Lung microvascular endothelial cell (primary cell): ENCODE measurements around the gene ABHD11. TPM values are rescaled to one million over a fixed set of nuclear protein-coding genes. Genes with fewer than 3 reads are reported as not detected.
"Not testable (repeated sequence)": the region's sequence is repeated elsewhere in the genome, so short reads cannot be mapped to it uniquely, and the experiment has no call there.

Experiments used
- DNase-seq, 2 donors: peaks; one replicate each; pipeline versions ENCODE4 v3.0.0 to v3.0.0-alpha.2; 2010; ENCODE audit warnings: low read depth in 2 of 2
- total RNA-seq: library from RNA; depleted of rRNA; stranded (reverse); fragments of >200 nt; gene quantifications from 2 replicates; pipeline ENCODE4 v1.2.1, GENCODE V29; 2014

Gene ABHD11, protein sequence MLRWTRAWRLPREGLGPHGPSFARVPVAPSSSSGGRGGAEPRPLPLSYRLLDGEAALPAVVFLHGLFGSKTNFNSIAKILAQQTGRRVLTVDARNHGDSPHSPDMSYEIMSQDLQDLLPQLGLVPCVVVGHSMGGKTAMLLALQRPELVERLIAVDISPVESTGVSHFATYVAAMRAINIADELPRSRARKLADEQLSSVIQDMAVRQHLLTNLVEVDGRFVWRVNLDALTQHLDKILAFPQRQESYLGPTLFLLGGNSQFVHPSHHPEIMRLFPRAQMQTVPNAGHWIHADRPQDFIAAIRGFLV
- total RNA-seq, result 5.2 and 7.2 TPM in 2 replicates

DNA sequence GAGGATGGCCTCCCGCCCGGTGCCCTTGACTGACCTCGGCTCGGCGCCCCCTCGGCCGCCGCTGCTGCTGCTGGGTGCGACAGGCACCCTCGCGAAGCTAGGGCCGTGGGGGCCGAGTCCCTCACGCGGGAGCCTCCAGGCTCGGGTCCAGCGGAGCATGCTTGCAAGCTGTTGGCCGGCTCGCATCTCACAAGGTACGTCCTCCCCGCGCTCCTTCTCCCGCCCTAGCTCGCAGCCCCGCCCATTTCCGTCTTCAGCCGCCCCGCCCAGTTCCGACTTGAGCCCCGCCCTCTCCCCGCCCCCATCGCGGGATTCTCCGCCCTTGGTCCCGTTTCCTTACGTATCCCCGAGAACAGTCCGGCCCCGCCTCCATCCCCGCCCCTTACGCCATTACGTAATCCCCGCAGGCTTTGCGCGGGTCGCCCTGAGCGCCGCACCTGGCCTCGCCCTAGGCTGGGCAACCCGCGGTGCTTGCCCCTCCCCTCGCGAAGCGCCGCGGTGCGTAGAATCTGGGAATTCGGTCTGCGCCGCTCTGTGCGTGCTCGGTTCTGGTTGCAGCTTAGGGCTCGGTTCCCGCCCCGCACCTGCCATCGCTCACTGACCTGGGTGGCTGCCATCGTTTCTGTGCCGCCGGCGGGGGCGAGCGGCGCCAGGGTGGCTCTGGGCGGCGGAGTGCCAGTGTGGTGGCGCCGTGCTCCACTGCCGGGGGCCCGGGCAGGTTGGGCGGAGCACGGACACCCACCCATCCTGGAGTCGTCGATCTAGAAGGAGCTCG lies at the start of gene ABHD11:
TSS of gene ABHD11 (minus strand) at position 191 of the 775 bp plus-strand sequence. CDS start at position 159, 32 bp downstream.
- DNase-seq, result peak; percentile 96 to 97

DNA sequence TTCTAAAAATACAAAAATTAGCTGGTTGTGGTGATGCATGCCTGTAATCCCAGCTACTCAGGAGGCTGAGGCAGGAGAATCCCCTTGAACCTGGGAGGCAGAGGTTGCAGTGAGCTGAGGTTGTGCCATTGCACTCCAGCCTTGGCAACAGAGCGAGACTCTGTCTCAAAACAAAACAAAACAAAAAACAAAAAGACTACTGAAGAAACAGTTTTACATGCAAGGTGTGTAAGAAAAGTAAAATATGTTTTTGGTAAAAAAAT lies 49.1 kb upstream of the ABHD11 start:
- not testable (repeated sequence) for DNase-seq

DNA sequence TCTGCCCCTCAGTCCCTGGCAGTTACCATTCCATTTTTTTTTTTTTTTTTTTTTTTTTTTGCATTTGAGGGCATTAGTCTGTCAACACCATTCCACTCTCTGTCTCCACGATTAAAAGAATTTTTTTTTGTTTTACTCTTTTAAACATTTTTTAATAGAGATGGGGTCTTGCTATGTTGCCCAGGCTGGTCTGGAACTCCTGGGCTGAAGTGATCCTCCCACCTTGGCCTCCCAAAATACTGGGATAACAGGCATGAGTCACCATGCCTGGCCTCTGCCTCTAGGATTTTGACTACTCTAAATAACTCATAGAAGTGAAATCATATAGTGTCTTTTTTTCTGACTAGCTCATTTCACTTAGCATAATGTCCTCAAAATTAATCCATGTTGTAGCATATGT lies 48.0 kb upstream of the ABHD11 start:
- no peak for DNase-seq

DNA sequence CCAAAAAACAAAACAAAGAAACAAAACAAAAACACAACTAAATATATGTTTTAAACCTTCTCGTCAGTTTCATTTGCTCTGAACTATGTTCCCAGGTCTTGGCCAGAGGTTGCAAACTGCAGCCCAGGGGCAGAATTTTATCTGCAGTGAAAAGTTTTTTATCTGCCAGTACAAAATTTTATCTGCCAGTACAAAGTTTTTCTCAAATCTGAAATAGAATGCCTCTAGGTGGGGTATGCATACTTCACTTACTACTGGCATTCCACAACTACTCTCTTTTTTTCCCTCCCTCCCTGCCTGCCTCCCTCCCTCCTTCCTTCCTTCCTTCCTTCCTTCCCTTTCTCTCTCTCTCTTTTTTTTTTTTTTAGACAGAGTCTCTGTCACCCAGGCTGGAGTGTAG lies 40.9 kb upstream of the ABHD11 start:
- peak in 1 of 2 donors; percentile 49 for DNase-seq

DNA sequence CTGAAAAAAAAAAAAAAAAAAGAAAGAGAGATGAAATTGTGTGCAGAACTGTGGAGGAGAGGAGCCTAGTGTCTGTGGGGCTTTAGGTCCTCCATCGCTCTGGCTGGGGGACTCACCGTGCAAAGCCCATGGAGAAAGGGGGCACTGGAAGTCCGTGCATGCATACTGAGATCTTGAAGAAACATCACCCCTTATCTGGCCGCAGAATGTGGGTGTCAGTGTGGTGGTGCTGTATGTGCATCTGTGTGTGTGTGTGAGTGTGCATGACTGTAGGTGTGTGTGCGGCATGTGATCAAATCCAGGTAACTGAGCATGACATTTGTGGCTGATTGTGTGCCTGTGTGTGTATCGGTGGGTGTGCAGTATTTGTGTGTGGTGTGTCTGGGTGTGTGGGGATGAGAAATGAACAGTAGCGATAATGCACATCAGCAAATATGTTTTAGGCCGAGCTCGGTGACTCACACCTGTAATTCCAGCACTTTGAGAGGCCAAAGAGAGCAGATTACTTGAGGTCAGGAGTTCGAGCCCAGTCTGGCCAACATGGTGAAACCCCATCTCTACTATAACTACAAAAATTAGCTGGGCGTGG lies 40.3 kb upstream of the ABHD11 start:
- no peak for DNase-seq

DNA sequence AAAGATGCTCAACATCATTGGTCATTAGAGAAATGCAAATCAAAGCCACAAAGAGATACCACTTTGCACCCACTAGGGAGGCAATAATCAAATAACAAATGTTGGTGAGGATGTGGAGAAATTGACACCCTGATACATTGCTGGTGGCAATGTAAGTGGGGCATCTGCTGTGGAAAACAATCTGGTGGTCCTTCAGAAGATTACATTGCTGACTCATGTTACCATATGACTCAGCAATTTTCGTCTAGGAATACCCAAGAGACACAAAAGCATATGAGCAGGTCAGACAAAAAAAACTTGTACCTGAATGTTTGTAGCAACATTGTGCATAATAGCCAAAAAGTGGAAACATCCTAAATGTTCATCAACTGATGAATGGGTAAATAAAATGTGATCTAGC lies 36.3 kb upstream of the ABHD11 start:
- DNase-seq, result peak in 1 of 2 donors; percentile 22

DNA sequence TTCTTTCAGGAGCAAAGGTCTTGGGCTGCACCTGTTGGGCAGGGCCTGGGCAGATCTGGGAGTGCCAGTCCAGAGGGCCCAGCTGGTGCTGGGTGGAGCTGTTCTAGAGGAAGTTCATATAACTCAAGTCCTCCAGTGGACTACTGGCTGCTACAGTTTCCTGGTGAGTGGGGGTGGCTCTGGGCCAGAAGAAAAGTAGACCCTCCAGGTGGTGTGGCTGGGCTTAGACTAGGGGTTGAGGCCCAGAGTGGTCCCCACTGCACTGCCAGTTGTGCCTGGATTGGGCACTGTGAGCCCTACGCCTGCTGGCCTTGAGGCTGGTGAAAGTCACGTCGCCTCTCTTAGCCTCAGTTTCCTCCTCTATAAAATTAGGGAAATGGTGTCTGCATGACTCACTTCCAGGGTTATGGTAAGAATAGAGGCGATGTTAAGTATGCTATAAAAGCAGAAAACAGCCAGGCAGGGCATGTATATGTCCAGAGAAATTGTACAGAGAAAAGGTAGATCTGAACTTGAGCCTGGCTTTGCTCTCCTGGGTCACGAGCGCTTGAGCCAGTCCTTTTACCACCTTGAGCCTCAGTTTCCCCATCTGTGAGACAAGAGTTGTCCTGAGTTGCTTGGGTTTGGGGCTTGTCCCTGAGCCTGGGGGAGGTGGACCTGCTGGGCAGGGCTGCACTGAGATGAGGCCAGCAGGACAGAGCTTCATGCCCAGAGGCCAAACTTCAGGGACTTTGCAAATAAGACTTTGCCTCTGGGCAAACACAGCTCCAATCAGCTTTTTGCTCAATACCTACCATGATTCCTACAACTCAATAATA lies 35.3 kb upstream of the ABHD11 start:
- DNase-seq, result peak; percentile 54 to 68

DNA sequence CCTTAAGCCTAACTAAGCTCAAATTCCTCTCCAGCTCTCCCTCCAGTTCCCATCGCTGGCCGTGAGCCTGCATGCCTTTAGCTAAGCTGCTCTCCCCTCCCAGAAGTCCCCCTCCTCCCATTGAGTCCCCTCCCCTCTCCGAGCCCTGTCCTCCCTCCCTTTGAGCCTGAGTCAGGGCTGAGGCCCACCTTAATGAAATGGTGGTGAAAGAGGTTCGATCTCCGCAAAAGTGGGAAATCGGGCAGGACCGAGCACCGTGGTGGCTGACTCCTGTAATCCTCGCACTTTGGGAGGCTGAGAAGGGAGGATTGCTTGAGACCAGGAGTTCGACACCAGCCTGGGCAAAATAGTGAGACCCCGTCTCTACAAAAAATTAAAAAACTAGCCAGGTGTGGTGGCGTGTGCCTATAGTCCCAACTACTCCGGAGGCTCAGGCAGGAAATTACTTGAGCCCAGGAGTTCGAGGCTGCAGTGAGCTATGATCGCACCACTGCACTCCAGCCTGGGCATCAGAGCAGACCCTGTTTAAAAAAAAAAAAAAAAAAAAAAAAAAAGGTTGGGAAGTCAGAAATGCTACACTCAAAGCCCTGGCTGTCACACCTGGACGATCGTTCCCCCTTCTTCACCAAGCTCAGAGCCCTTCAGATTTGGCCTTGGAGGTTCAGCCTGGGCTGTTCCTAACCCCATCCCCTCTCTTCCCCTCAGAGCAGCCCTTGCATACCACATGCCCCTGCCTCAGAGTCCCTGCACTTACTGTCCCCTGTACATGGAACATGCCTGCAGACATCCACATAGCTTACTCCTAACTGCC lies 32.5 kb upstream of the ABHD11 start:
- DNase-seq, result no peak

DNA sequence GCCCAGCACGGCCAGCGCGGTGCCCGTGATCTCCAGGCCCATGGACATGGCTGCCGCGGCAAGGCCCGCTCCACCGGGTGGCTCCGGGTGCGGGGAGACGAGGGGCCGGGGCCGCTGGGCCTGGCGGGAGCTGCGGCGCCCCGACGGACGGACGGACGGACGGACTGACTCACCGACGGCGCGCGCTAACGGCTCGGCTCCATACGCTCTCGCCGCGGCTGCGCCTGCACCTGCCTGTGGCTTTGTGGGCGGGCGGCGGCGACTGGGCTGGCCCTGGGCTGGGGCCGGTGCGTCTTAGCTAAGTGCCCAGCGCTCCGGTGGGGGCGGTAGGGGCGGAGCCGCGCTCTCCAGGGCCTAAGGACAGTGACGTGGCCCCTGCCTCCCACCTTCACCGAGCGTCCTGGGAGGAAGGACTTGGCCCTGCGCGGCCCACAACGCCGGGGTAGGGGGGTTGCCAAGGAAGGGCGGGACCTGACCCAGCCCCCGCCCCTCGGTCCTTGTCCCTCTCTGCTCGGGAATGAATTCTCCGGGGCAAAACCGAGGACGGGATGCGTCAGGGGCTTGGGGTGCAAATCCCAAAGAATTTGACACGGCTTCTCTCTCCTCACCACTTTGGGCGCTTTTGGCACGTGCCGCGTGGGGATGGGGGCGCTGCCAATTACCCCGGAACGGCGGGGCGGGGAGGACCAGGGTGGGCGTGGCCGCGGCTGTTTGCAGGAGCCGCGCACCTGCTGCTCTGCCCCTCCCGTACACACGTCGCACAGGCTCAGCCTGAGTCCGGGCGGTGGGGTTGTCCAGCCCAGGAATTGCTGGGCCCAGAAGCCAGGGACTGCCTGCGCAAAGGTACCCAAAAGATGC lies 31.6 kb upstream of the ABHD11 start, which contains the start of gene CLDN3:
TSS of gene CLDN3 (minus strand) at position 269 of the 858 bp plus-strand sequence. CDS start at position 48, 221 bp downstream.
- peak in 1 of 2 donors; percentile 39 for DNase-seq

DNA sequence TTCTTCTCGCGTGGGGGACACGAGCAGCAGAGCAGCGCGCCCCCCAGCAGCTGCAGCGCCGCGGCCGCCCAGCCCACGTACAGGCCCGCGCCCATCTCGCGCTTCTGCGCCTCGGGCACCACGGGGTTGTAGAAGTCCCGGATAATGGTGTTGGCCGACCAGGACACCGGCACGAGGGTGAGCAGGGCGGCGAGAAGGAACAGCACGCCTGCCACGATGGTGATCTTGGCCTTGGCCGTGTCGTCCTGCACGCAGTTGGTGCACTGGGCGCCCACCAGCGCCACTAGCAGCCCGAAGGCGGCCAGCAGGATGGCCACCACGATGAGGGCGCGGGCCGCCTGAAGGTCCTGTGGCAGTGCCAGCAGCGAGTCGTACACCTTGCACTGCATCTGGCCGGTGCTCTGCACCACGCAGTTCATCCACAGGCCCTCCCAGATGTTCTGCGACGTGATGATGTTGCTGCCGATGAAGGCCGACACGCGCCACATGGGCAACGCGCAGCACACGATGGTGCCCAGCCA lies 30.9 kb upstream of the ABHD11 start:
- DNase-seq, result peak in 1 of 2 donors; percentile 25

DNA sequence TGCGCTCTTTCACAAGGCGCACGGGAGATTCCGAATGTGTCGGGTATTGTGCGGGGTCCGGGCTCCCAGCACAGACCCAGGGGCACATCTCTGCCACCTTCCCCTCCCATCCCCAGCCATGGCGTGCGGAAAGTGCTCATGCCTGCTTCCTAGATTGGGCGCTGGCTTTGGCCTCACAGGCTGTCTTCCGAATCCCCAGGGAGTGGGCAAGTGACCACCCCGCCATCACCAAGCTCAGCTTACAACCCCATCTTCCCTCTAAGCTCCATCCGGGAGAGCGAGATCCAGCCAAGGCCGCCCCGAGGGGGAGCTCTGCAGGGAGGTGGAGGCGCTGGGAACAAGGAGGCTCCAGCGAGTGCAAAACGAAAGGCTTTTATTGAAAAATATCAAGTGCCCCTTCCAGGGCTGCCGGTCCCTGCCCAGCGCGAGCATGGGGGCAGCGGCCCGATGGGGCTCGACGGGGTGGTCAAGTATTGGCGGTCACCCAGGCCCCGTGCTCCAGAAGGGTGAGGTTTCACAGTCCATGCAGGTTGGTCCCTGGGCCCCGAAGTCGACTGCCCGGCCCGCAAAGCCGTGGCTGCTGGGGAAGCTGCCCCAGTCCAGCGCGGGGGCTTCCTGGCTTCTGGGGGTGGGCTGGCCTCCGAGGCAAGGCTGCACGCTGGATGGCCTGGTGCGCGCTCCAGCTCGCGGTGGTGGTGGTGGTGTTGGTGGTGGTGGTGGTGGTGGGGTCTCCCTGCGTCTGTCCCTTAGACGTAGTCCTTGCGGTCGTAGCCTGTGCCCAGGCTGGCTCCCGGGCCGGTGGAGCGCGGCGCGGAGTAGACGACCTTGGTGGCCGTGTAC lies 30.3 kb upstream of the ABHD11 start:
- peak in 1 of 2 donors; percentile 16 for DNase-seq

DNA sequence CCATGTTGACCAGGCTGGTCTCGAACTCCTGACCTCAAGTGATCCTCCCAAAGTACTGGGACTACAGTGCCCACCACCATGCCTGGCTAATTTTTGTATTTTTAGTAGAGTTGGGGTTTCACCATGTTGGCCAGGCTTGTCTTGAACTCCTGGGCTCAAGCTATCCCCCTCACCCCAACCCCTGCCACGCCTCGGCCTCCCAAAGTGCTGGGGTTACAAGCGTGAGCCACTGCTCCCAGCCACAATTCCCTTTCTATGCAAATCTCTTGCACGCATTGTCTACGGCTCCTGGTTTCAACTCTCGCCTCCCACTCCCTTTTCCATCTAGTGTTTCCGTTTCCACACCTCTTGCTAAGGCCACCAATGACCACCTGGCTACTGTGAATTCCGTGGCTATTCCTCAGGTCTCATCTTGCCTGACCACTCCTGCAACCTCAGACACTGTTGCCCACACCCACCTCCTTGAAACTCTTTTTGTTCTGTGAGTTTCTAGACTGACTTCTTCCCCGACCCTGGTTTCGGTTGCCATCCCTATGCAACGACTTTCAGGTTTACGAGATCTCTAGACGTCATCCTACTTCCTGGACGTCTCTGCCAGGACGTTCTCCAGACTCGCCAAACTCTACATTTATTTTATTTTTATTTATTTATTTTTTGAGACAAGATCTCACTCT lies 28.1 kb upstream of the ABHD11 start:
- no peak for DNase-seq

DNA sequence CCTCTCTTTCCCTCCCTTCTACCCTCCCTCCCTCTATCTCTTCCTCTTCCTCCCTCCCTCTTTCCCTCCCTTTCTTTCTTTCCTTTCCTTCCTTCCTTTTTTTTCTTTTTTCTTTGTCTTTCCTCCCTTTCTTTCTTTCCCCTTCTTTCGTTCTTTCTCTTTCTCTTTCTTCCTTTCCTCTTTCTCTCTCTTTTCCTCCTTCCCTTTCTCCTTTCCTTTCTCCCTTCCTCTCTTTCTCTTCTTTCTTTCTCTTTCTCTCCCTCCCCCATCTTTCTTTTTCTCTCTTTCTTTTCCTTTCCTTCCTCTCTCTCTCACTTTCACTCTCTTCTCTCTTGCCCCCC lies 24.0 kb upstream of the ABHD11 start:
- DNase-seq, result no peak

DNA sequence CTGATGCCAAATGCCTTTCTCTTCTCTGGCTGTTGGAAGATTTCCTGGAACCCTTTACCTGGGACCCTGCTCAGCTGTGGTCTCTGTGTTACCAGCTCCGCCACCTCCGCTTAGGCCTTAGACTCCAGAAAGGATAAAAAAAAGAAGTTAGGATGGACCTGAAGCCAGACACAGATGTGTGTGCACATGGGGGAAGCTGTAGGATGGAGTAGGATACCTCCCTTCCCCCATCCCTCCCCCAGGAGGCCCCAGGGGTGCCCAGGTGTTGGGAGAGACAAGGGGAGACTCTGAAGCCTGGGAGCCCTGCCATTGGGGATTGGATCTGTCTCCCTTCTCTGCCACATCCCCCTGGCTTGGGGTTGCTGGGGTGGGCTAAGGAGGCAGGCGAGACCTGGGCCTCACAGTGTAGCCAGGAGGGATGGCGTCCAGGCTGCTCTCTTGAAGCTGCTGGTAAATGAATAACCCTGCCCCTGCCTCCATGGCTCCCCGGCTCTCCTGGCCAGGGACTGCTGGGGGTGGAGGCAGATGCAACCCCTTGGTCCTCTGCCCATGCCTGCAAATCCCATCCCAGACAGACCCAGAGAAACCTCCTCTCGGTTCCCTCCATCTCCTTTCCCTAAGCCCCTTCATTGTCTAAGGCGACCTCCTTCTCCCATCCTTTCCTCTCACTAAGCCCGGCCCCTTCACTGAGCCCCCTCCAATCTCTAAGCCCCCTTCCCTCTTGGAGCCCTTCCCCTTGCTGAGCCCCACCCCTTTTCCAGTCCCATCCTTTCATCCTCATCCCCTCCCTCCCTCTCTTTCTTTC lies 23.5 kb upstream of the ABHD11 start:
- DNase-seq, result no peak

DNA sequence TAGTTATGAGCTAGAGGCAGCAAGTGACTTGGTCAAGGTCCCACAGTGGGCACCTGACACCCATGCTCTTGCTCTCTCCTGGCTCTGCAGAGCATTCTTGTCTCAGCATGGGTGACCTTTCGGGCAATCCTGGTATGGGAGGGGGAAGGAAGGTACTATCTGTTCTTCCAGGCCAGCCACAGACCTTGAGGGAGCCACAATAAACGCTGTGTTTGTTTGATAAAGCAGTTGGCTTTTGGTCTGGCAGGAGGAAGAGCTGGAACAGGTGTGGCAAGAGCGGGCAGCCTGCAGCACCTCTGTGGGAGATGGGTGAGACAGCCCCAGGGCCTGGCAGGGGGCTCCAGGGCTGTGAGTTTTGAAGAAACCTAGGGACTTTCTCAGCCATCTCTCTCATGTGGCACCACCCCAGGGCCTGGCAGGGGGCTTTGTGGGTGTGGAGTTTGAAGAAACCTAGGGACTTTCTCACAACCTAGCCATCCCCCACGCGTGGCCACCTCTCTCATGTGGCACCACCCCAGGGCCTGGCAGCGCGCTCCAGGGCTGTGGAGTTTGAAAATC lies 20.1 kb upstream of the ABHD11 start:
- DNase-seq, result no peak

DNA sequence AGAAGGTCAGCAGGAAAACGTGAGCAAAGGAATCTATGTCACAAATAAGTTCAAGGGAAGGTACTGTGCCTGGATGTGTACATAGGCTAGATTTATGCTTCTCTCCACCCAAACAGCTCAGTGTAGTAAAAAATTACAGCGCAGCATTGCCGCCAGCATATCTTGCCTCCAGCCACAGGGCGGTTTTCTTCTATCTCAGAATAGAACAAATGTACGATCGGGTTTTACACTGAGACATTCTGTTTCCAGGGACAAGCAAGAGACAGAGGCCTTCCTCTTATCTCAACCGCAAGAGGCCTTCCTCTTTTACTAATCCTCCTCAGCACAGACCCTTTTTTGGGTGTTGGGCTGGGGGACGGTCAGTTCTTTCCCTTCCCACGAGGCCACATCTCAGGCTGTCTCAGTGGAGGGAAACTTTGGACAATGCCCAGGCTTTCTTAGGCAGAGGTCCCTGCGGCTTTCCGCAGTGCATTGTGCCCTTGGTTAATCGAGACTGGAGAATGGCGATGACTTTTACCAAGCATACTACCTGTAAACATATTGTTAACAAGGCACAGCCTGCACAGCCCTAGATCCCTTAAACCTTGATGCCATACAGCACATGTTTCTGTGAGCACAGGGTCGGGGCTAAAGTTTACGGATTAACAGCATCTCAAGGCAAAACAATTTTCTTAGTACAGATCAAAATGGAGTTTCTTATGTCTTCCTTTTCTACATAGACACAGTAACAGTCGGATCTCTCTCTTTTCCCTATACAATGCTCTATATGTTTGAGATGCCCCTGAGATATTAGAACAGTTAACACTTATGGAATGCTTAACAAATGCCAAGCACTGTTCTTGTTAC lies 11.6 kb upstream of the ABHD11 start:
- DNase-seq, result no peak
